Fibroblast of lung (primary cell): ENCODE data around the gene UHRF2. TPM values are rescaled to one million over a fixed set of nuclear protein-coding genes. Genes with fewer than 3 reads are reported as not detected.
"Not testable (repeated sequence)": the region's sequence is repeated elsewhere in the genome, so short reads cannot be mapped to it uniquely, and the experiment has no call there.

ENCODE experiments used
- DNase-seq, 2 donors: peaks; one replicate each; pipeline versions ENCODE4 v3.0.0 to v3.0.0-alpha.2; 2010; ENCODE audit warnings: low read depth in 2 of 2
- H2AFZ ChIP-seq: 2 replicates; pipeline ENCODE4 v1.5.1; 2012; ENCODE audit warnings: low read length, control low read depth, inconsistent platforms
- H3K27ac ChIP-seq: 2 replicates; pipeline ENCODE4 v1.5.1; 2011; ENCODE audit warnings: low read length, control low read depth; ENCODE audit not compliant: insufficient read depth
- H3K27me3 ChIP-seq: 2 replicates; pipeline ENCODE4 v1.5.1; 2011; ENCODE audit warnings: mild to moderate bottlenecking, low read length; ENCODE audit not compliant: control insufficient read depth, insufficient read depth
- H3K36me3 ChIP-seq: 2 replicates; pipeline ENCODE4 v1.5.1; 2011; ENCODE audit warnings: low read length; ENCODE audit not compliant: control insufficient read depth, insufficient read depth
- H3K4me1 ChIP-seq: 2 replicates; pipeline ENCODE4 v1.5.1; 2011; ENCODE audit warnings: low read length; ENCODE audit not compliant: control insufficient read depth, insufficient read depth; ENCODE audit errors: extremely low read depth
- H3K4me2 ChIP-seq: 2 replicates; pipeline ENCODE4 v1.5.1; 2011; ENCODE audit warnings: low read length, control low read depth; ENCODE audit not compliant: insufficient read depth; ENCODE audit errors: extremely low read depth
- H3K4me3 ChIP-seq, 4 experiments: fragments of 200-600 bp in 1 of 4; sonication (generic) in 1 of 4; replicated peaks in 1 of 4; 2 replicates each; pipeline ENCODE4 v1.5.1; 2011 to 2016; ENCODE audit warnings: low read length in 4 of 4, low read depth in 3 of 4, mild to moderate bottlenecking in 3 of 4, control low read depth in 2 of 4, inconsistent platforms in 1 of 4, mixed read lengths in 1 of 4; ENCODE audit not compliant: insufficient read depth in 1 of 4; ENCODE audit errors: control extremely low read depth in 1 of 4
- H3K79me2 ChIP-seq: 2 replicates; pipeline ENCODE4 v1.5.1; 2012; ENCODE audit warnings: mild to moderate bottlenecking, low read length, inconsistent platforms; ENCODE audit not compliant: control insufficient read depth, insufficient read depth
- H3K9ac ChIP-seq: 2 replicates; pipeline ENCODE4 v1.5.1; 2011; ENCODE audit warnings: mild to moderate bottlenecking, low read length, control low read depth; ENCODE audit not compliant: insufficient read depth
- H3K9me3 ChIP-seq: 2 replicates; pipeline ENCODE4 v1.5.1; 2012; ENCODE audit warnings: low read depth, low read length; ENCODE audit not compliant: control insufficient read depth, insufficient read depth
- H4K20me1 ChIP-seq: 2 replicates; pipeline ENCODE4 v1.5.1; 2011; ENCODE audit warnings: low read length; ENCODE audit not compliant: control insufficient read depth, insufficient read depth; ENCODE audit errors: extremely low read depth
- EZH2 ChIP-seq: IDR thresholded peaks from 2 replicates; pipeline ENCODE4 v1.5.1; 2012; ENCODE audit warnings: low read length, control low read depth, mild to moderate bottlenecking; ENCODE audit errors: missing control alignments
- polyA plus RNA-seq, 2 donors: library from polyadenylated mRNA; depleted of rRNA in 1 of 2; stranded (reverse) in 1 of 2; unstranded in 1 of 2; fragments of >200 nt; gene quantifications; 2 replicates each; pipeline ENCODE4 v1.2.1, GENCODE V29; 2011 to 2012; ENCODE audit warnings: missing spikeins in 1 of 2
- total RNA-seq: library from RNA; depleted of rRNA; stranded (reverse); fragments of >200 nt; gene quantifications from 2 replicates; pipeline ENCODE4 v1.2.1, GENCODE V29; 2014
- TF ChIP-seq, protein P1 (sequence below), 2 donors: IDR thresholded peaks in 1 of 2; conservative IDR thresholded peaks in 1 of 2; 1 replicate in 1 of 2; 2 replicates in 1 of 2; pipeline ENCODE4 v1.5.1; 2011 to 2012; ENCODE audit warnings: low read length in 2 of 2, control low read depth in 1 of 2, inconsistent platforms in 1 of 2, low read depth in 1 of 2, mild to moderate bottlenecking in 1 of 2

Gene UHRF2
- total and polyA plus RNA-seq, 2 donors (not counting 1 experiment from before 2014, with no cell fraction given) = 28.8 to 81.7 TPM

DNA sequence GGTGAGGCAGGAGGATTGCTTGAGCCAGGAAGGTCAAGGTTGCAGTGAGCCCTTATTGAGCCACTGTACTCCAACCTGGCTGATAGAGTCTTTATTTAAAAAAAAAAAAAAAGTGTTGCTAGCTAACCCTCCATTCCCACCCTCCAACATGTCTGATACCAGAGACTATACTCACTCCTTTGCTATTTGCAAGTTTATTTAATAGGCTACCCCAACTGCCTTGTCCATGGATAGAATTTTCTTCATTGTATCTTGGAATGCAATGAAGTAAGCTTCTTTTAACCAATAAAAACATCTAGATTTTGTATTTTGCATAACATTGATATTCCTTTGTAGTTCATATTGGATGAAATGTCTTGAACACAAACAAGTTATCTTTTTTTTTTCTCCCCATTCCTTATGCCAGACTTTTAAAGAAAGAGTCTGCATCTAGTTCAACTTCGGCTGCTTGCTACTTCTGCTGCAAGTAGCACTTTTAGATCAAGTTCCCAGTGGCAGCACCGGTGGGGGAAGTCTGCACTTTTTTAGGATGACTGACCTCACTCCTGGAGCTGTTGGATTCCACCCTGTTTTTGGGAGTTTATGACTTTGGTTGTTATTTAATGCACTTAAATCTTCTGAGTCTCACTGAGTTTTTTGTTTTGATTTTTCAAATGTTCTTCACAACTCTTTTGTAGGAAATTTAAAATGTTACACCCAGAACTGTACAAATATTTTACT, 112.5 kb downstream of the UHRF2 start:
- no peaks in the 10 kb centered on the region for H4K20me1 ChIP-seq
- no peaks in the 10 kb centered on the region for H3K36me3 ChIP-seq
- no peak overlapping the region for H2AFZ ChIP-seq
- no peaks in the 10 kb centered on the region for H3K79me2 ChIP-seq
- H3K9me3 ChIP-seq = no peaks in the 10 kb centered on the region
- H3K4me2 ChIP-seq = peak overlapping the region; percentile 54
- H3K9ac ChIP-seq = no peak overlapping the region
- no peak overlapping the region for H3K27ac ChIP-seq
- H3K4me3 ChIP-seq = no peak overlapping the region
- DNase-seq = peak in 1 of 2 donors; percentile 76
- TF ChIP-seq, protein P1, sequence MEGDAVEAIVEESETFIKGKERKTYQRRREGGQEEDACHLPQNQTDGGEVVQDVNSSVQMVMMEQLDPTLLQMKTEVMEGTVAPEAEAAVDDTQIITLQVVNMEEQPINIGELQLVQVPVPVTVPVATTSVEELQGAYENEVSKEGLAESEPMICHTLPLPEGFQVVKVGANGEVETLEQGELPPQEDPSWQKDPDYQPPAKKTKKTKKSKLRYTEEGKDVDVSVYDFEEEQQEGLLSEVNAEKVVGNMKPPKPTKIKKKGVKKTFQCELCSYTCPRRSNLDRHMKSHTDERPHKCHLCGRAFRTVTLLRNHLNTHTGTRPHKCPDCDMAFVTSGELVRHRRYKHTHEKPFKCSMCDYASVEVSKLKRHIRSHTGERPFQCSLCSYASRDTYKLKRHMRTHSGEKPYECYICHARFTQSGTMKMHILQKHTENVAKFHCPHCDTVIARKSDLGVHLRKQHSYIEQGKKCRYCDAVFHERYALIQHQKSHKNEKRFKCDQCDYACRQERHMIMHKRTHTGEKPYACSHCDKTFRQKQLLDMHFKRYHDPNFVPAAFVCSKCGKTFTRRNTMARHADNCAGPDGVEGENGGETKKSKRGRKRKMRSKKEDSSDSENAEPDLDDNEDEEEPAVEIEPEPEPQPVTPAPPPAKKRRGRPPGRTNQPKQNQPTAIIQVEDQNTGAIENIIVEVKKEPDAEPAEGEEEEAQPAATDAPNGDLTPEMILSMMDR (conservative IDR thresholded peaks at IDR 0.05 in 1 of 2, IDR thresholded peaks at IDR 0.05 in 1 of 2; ENCODE audit: low read depth in 1 of 2, low read length in 2 of 2) = no peak
- no peak for TF ChIP-seq EZH2
- H3K4me1 ChIP-seq = no peaks in the 10 kb centered on the region
- no peaks in the 10 kb centered on the region for H3K27me3 ChIP-seq

DNA sequence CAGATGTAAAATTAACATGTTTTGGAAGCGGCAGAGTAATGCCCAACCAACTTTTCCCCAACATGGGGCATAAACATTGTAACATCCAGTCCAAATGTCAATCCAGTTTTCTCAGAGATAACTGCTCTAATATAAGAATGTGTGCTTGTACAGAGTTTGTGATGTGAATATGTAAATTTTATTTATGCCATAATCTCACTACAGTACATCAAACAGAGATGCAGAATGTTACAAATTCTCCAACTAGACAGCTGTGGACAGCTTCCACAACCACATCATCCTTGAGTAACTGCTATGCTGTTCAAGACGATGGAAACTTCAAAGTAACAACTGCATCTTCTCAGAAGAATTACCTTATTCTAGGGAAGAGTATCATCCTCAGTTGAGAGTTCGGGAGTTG, 122.6 kb downstream of the UHRF2 start:
- H3K27me3 ChIP-seq = no peaks in the 10 kb centered on the region
- H3K9ac ChIP-seq = no peak overlapping the region
- DNase-seq = no peak
- H3K27ac ChIP-seq = no peak overlapping the region
- no peak overlapping the region for H2AFZ ChIP-seq
- no peaks in the 10 kb centered on the region for H3K79me2 ChIP-seq
- no peaks in the 10 kb centered on the region for H4K20me1 ChIP-seq
- no peak overlapping the region for H3K4me2 ChIP-seq
- H3K36me3 ChIP-seq = no peaks in the 10 kb centered on the region
- no peak overlapping the region for H3K4me3 ChIP-seq
- peaks cover 2% of the 10 kb centered on the region for H3K4me1 ChIP-seq
- TF ChIP-seq, protein P1 (conservative IDR thresholded peaks at IDR 0.05 in 1 of 2, IDR thresholded peaks at IDR 0.05 in 1 of 2; ENCODE audit: low read depth in 1 of 2, low read length in 2 of 2) = no peak
- no peak for TF ChIP-seq EZH2
- H3K9me3 ChIP-seq = no peaks in the 10 kb centered on the region

DNA sequence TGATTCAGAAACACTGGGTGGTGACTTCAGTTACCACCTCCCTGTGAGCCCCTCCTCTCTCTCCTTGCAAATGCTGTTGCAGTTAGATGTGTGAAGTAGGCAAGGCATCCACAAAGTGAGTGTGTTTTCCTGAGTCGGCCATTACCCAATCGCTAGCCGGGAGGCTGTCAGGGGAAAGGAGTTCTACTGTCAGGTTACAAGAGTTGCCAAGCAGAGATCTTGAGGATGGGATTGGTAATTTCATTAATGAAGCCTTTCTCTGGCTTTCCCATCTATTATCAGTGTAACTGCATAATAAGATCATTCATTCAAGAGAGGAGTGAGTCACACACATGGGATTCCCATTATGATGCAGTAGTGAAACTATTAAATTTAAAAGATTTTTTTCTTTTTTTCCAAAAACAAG, 125.7 kb downstream of the UHRF2 start:
- peak; percentile 39 to 60 for DNase-seq
- H3K9me3 ChIP-seq = no peaks in the 10 kb centered on the region
- no peaks in the 10 kb centered on the region for H3K79me2 ChIP-seq
- no peak overlapping the region for H3K9ac ChIP-seq
- H4K20me1 ChIP-seq = no peaks in the 10 kb centered on the region
- no peak overlapping the region for H3K4me3 ChIP-seq
- peaks cover 2% of the 10 kb centered on the region for H3K4me1 ChIP-seq
- H2AFZ ChIP-seq = no peak overlapping the region
- H3K4me2 ChIP-seq = no peak overlapping the region
- no peak for TF ChIP-seq EZH2
- TF ChIP-seq, protein P1 (conservative IDR thresholded peaks at IDR 0.05 in 1 of 2, IDR thresholded peaks at IDR 0.05 in 1 of 2; ENCODE audit: low read depth in 1 of 2, low read length in 2 of 2) = no peak
- no peak overlapping the region for H3K27ac ChIP-seq
- H3K27me3 ChIP-seq = no peaks in the 10 kb centered on the region
- no peaks in the 10 kb centered on the region for H3K36me3 ChIP-seq

DNA sequence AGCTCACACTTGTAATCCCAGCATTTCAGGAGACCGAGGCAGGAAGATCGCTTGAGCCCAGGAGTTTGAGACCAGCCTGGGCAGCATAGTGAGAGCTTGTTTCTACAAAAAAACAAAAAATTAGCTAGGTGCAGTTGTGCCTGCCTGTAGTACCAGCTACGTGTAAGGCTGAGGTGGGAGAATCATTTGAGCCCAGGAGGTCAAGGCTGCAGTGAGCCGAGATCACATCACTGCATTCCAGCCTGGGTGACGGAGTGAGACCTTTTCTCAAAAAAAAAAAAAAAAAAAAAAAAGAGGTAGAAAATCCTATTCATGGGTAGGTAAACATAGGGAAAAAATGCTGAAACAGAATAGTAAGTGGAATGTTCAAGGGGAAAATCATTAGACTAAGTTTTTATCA, 129.6 kb downstream of the UHRF2 start:
- DNase-seq, H3K9ac ChIP-seq, H2AFZ ChIP-seq, H3K36me3 ChIP-seq, H3K27me3 ChIP-seq, H3K9me3 ChIP-seq, H3K4me2 ChIP-seq, H3K4me1 ChIP-seq, H3K4me3 ChIP-seq, H3K79me2 ChIP-seq, H4K20me1 ChIP-seq, H3K27ac ChIP-seq: not testable (repeated sequence)
